A549 (cell line): ENCODE results near the gene PLIN5. TPM values are rescaled to one million over a fixed set of nuclear protein-coding genes. Genes with fewer than 3 reads are reported as not detected.
A peak's percentile ranks its signal among the peaks of the same experiment; 100 is the strongest.

Experiments used
- ATAC-seq, 2 experiments: fragments of 200-7000 bp in 1 of 2; fragments of >200 bp in 1 of 2; cut with Nextera tagmentation in 1 of 2; cut with Tn5 transposase in 1 of 2; 3 replicates each; pipeline versions ENCODE4 v1.8.0 to v1.9.1; 2018 to 2020; ENCODE audit warnings: mild to moderate bottlenecking in 1 of 2, moderate library complexity in 1 of 2
- CTCF ChIA-PET: fragments of 300-600 bp; sonication (Branson Sonifier 250); formaldehyde crosslinking; extraction: SDS; loops from one replicate; lab custom pipeline; 2021; ENCODE audit warnings: antibody characterized with exemption, inconsistent platforms; lab: Yijun Ruan, JAX
- POLR2A ChIA-PET: fragments of 350-600 bp; formaldehyde crosslinking; extraction: SDS; loops from one replicate; lab custom pipeline; 2021; ENCODE audit warnings: antibody characterized with exemption, inconsistent platforms; lab: Yijun Ruan, JAX
- DNase-seq, 2 experiments: peaks; one replicate each; pipeline versions ENCODE4 v3.0.0 to v3.0.0-alpha.2; 2011 to 2016; ENCODE audit warnings: low read depth in 1 of 2, low spot score in 1 of 2
- FAIRE-seq: peaks from 2 replicates; lab custom pipeline; 2011; peaks lifted over from hg19 to GRCh38; lab: Jason Lieb, UNC
- H3K27ac ChIP-seq, 2 experiments: fragments of >200 bp; sonication (Bioruptor Twin); formaldehyde crosslinking; 3 replicates each; pipeline ENCODE4 v1.5.1; 2016 to 2017
- H3K4me1 ChIP-seq: fragments of >200 bp; sonication (Bioruptor Twin); formaldehyde crosslinking; 3 replicates; pipeline ENCODE4 v1.6.1; 2016
- H3K4me2 ChIP-seq: fragments of >200 bp; sonication (Bioruptor Twin); formaldehyde crosslinking; 3 replicates; pipeline ENCODE4 v1.6.1; 2016
- H3K4me3 ChIP-seq: fragments of >200 bp; sonication (Bioruptor Twin); formaldehyde crosslinking; 3 replicates; pipeline ENCODE4 v1.5.1; 2016
- H3K9me3 ChIP-seq: fragments of >200 bp; sonication (Bioruptor Twin); formaldehyde crosslinking; 3 replicates; pipeline ENCODE4 v1.6.1; 2016
- CBX8 ChIP-seq: fragments of 200-600 bp; sonication (generic); IDR thresholded peaks from 2 replicates; pipeline ENCODE4 v1.6.1; 2016
- CTCF ChIP-seq: fragments of >200 bp; sonication (Bioruptor Twin); formaldehyde crosslinking; IDR thresholded peaks from 3 replicates; pipeline ENCODE4 v1.5.1; 2016
- EHMT2 ChIP-seq: fragments of 200-600 bp; sonication (generic); IDR thresholded peaks from 2 replicates; pipeline ENCODE4 v1.6.1; 2016; ENCODE audit warnings: antibody characterized with exemption, low read depth, mild to moderate bottlenecking, moderate library complexity
- ESRRA ChIP-seq: fragments of 150-350 bp; IDR thresholded peaks from 2 replicates; pipeline ENCODE4 v1.6.1; 2014; ENCODE audit warnings: mild to moderate bottlenecking, low read length, borderline replicate concordance
- FOXS1 ChIP-seq: fragments of 250-450 bp; sonication (Bioruptor Pico); IDR thresholded peaks from 2 replicates; pipeline ENCODE4 v1.5.0; 2020; ENCODE audit warnings: mild to moderate bottlenecking, moderate library complexity
- HMGXB4 ChIP-seq: fragments of 250-450 bp; sonication (Bioruptor Pico); IDR thresholded peaks from 2 replicates; pipeline ENCODE4 v1.5.0; 2021; ENCODE audit warnings: mild to moderate bottlenecking, moderate library complexity, borderline replicate concordance
- JUNB ChIP-seq: fragments of >200 bp; sonication (Bioruptor Twin); formaldehyde crosslinking; IDR thresholded peaks from 2 replicates; pipeline ENCODE4 v1.6.1; 2016
- KDM1A ChIP-seq: fragments of 200-600 bp; sonication (generic); IDR thresholded peaks from 2 replicates; pipeline ENCODE4 v1.6.1; 2016; ENCODE audit warnings: low read depth, mild to moderate bottlenecking
- PBX3 ChIP-seq: IDR thresholded peaks from 2 replicates; pipeline ENCODE4 v1.6.1; 2012
- POLR2AphosphoS2 ChIP-seq: conservative IDR thresholded peaks from 2 replicates; pipeline ENCODE4 v1.6.1; 2012; ENCODE audit warnings: low read length, improper control_type of control experiment, inconsistent platforms
- RAD21 ChIP-seq, 2 experiments: fragments of >200 bp in 1 of 2; sonication (Bioruptor Twin) in 1 of 2; formaldehyde crosslinking in 1 of 2; IDR thresholded peaks in 1 of 2; conservative IDR thresholded peaks in 1 of 2; 2 replicates in 1 of 2; 3 replicates in 1 of 2; pipeline ENCODE4 v1.6.1; 2012 to 2018; ENCODE audit warnings: inconsistent platforms in 1 of 2
- RARB ChIP-seq: fragments of 250-450 bp; sonication (Bioruptor Pico); IDR thresholded peaks from 2 replicates; pipeline ENCODE4 v1.8.0; 2021; ENCODE audit warnings: mild to moderate bottlenecking, moderate library complexity
- REST ChIP-seq: fragments of 200-600 bp; sonication (generic); IDR thresholded peaks from 2 replicates; pipeline ENCODE4 v1.6.1; 2016; ENCODE audit warnings: antibody characterized with exemption, mild to moderate bottlenecking, moderate library complexity
- RNF2 ChIP-seq: fragments of 200-600 bp; sonication (generic); IDR thresholded peaks from 2 replicates; pipeline ENCODE4 v1.6.1; 2016; ENCODE audit warnings: low read depth, mild to moderate bottlenecking, antibody characterized with exemption, moderate library complexity, borderline replicate concordance
- SMC3 ChIP-seq: fragments of >200 bp; sonication (Bioruptor Twin); formaldehyde crosslinking; IDR thresholded peaks from 3 replicates; pipeline ENCODE4 v1.6.1; 2018; ENCODE audit warnings: inconsistent platforms
- SREBF2 ChIP-seq: fragments of 450-650 bp; IDR thresholded peaks from 2 replicates; pipeline ENCODE4 v1.6.1; 2014; ENCODE audit warnings: mild to moderate bottlenecking, moderate library complexity
- WGBS: methylation state at CpG from one replicate; pipeline ENCODE4 v1.1.6; 2017; ENCODE audit errors: missing lambda C conversion rate; 5-methylcytosine and 5-hydroxymethylcytosine counted together
- polyA plus RNA-seq, 4 experiments: library from polyadenylated mRNA; depleted of rRNA in 3 of 4; stranded (reverse); fragments of >200 nt; fragmentation: RNase III in 1 of 4; extraction: RNeasy Plus Mini Kit Qiagen cat#74134 plus additional on column Dnase treatment in 1 of 4; gene quantifications; 2 replicates in 3 of 4; 3 replicates in 1 of 4; pipeline ENCODE4 v1.2.3, GENCODE V29; 2011 to 2017

Gene PLIN5
- polyA plus RNA-seq, 2 of the 4 experiments (the other 2 are of a cell fraction): 0.08 to 0.25 TPM

- peak; percentile 38; the same call in 2 of the 3 replicates for TF ChIP-seq SMC3
- TF ChIP-seq FOXS1: no peak
Observed at GRCh38 chr19:4524808-4525562, 10.0 kb downstream of the PLIN5 start (continued).

- ChIA-PET CTCF (interaction anchor here (0.6 to 3.3 kb wide), 26 partner anchors 7 to 504 kb away, joined by 3 to 51 read pairs (median 4); partner anchors contain the start of genes LRG1 and PLIN5), POLR2A (no interaction called here)
- ATAC-seq (peak; percentile 27 to 49; a peak in 4 of 6 replicates), DNase-seq (peak; percentile 40 to 57), FAIRE-seq (no peak)
- no peak overlapping the region for H3K4me3 ChIP-seq
- no peak overlapping the region for H3K27ac ChIP-seq
- TF ChIP-seq REST: no peak
- TF ChIP-seq SREBF2: no peak
- TF ChIP-seq RNF2: no peak
- peak in 1 of 2 experiments; percentile 30; a peak in 3 of 5 replicates for TF ChIP-seq RAD21 (conservative IDR thresholded peaks at IDR 0.05 in 1 of 2, IDR thresholded peaks at IDR 0.05 in 1 of 2)
- no peak for TF ChIP-seq ESRRA
- no peak for TF ChIP-seq POLR2AphosphoS2
- no peak for TF ChIP-seq HMGXB4
- TF ChIP-seq KDM1A: no peak
- TF ChIP-seq JUNB: no peak
- no peak for TF ChIP-seq RARB (CRISPR knock-in tag)
- no peak for TF ChIP-seq PBX3
- TF ChIP-seq CTCF: peak; percentile 46; the same call in 2 of the 3 replicates
- TF ChIP-seq CBX8: no peak
- TF ChIP-seq EHMT2: no peak
- H3K4me2 ChIP-seq: no peak overlapping the region
- peaks cover 5% of the 10 kb centered on the region; the same call in 1 of the 3 replicates for H3K4me1 ChIP-seq
- 51% methylated on average over 17 of the region's 53 CpGs for WGBS
- H3K9me3 ChIP-seq: no peaks in the 10 kb centered on the region
Observed at GRCh38 chr19:4523306-4524110, 11.5 kb downstream of the PLIN5 start.
